GM21723 (cell line): ENCODE results near the gene COMP.

Experiments used
- ATAC-seq: cut with Tn5 transposase; IDR thresholded peaks from one replicate; pipeline ENCODE4 v1.9.1; 2021; ENCODE audit warnings: mild to moderate bottlenecking, moderate library complexity; ENCODE audit not compliant: unreplicated experiment

COMP gene

GRCh38 chr19:18804139-18804601 lies 13.1 kb upstream of the COMP start:
- no peak for ATAC-seq

GRCh38 chr19:18803550-18804138 lies 12.5 kb upstream of the COMP start:
- ATAC-seq, result no peak

- no peak for ATAC-seq
These were observed 11.2 kb upstream of the COMP start for GRCh38 chr19:18802354-18802753.

DNA sequence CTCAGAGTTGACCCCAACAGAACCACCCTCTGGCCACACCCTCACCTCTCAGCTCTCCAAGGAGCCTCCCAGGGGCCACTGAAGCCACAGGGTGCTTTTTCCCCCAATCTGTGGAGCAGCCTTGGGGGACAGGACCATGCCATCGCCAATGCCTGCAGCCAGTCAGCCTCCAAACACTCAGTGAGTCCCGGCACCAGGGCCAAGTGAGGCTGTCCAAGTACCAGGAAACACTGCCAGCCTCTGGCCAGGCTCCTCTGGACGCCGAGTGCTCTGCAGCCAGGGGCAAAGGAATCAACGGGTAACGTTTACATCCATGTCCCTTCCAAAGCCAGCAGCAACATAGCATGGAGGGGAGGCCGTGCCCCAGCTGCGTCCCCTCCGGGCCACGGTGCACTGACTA lies 9.5 kb upstream of the COMP start:
- no peak for ATAC-seq

- ATAC-seq, result no peak
These were observed 9.0 kb upstream of the COMP start for GRCh38 chr19:18800079-18800478.

DNA sequence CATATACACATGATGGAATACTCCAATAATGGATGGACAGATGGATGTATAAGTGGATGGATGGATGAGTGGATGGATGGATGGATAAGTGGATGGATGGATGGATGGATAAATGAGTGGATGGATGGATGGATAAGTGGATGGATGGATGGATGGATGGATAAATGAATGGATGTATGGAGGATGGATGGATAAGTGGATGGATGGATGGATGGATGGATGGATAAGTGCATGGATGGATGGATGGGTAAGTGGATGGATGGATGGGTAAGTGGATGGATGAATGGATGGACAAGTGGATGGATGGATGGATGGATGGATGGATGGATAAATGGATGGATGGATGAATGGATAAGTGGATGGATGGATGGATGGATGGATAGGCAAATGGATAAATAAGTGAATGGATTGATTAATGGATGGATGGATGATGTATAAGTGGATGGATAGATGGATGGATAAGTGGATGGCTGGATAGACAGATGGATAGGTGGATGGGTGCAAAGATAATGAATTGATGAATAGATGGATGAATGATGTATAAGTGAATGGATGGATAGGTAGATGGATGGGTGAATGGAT lies 8.4 kb upstream of the COMP start:
- no peak for ATAC-seq

DNA sequence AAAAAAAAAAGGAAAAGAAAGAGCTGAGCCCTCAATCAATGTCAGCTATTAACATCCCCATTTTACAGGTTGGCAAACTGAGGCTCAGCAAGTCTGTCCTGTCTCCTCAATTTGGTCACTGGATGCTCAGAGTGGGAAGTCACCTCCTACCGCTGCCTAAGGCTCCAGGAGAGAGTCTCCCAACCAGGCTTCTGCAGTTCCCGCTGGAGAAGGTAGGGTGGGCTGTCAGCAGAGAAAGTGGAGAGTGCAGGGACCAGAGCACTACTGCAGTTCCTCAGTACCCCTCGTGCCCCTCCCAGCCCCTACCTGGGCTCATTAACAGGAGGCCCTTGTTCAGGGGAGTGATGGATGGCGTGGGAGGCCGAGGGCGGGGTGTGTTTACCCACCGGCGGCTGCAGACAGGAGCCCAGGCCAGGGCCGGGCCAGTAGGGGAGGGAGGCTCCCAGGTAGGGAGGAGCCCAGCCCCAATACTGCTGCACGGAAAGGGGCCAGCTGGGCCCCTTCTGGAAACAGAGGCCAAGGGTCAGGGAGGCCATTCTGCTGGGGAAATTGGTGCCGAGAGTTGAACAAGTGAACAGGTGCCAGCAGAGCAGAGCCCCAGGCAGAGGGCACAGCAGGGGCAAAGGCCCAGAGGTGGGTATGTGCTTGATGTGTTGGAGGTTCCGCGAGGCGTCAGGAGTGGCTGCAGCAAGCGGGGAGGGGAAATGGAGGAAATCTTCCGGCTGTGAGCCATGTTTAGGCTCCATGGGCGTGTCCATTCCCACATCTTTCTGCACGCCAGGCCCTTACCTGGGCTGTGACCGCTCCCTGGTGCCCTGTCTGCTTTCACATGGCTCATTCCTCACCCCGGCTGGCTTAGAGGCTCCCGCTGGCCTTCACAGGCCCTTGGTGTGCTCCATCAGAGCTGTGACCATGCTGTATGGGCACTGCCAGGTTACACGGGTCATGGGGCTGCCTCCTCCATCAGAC lies 7.6 kb upstream of the COMP start:
- ATAC-seq, result no peak

DNA sequence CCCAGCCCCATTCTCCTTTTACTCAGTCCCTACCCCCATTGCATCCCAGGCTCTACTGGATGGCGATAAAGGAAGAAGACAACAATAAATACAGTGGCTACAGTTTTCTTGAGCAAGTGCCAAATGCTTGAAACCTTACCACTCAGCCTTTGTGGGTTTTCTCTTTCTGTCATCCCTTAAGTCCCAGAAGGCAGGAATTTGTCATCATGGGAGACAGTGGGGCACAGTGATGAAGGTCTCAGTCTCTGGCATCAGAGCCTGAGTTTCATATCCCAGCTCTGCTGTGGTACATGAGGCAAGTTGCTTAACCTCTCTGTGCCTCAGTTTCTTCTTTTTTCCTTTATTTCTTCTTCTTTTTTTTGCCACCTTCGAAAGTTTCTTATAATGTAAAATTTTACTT lies 5.1 kb upstream of the COMP start:
- no peak for ATAC-seq

DNA sequence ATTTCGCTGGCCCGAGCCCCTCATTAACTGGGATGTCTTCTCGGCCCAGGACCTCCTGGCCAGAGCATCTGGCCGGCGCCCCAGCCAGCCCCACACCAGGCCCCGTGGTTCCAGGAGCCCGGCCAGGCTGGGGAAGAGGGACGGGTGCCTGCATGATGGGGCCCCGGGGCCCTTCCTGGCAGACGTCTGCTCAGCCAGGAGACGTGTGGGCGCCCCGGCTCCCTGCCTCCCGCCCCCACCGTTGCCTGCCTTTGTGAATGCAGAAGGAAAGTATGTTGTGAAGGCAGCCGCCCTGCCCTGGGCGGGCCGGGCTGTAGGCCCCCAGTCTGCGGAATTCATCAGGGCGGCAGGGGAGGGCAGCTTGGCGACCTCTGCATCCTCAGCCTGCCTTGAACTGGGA lies 4.4 kb upstream of the COMP start:
- ATAC-seq, result no peak

GRCh38 chr19:18794692-18795091 lies 3.6 kb upstream of the COMP start:
- no peak for ATAC-seq

DNA sequence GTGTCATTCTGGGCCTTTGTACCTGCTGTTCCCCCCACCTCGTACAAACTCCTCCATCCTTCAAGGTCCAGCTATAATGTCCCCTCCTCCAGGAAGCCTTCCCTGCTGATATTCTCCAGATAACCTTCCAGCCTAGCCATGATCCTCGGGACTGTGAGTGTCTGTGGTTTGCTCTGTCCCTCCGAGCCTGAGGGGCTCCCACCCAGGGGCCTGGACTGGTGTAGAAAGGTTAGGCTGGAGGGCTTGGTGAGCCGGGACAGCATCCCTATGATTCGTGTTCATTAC lies 2.9 kb upstream of the COMP start:
- no peak for ATAC-seq

DNA sequence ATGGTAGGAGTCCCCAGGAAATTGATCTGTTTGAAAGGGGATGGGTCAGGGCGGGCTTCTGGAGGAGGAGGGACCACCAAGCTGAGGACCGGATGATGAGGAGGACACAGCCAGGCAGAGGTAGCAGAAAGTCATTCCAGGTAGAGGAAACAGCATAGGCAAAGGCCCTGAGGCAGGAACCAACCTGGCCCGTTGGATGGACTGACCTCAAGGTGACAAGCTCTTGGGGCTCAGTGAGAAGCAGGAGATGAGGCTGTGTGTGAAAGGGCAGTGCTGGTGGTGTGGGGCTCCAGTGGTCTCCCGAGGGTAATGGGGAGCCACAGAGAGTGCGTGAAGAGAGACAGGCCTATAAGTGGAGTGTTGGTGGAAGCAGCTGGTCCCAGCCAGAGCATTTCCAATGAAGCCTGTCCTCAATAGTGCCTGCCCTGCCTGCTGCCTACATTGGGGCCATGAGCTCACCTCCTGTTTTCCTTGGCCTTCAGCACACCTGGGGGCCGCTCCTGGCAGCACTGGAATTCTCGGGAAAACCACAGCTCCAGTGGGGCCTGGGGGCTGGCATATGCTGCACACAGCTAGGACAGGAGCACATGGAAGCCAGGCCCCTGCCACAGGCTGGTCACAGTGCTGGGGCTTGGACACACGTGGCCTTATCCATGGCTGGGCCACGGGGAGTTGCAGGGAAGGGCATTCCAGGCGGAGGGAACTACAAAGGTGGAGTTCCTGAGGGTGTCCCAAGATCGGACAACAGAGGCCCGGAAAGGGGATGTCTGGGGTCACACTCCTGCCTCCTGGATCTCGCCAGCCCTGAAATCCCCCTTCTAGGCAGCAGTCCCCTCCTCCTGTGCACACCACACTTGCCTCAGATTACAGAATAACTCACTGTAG lies 2.3 kb upstream of the COMP start:
- no peak for ATAC-seq

GRCh38 chr19:18792661-18793060 lies 1.6 kb upstream of the COMP start:
- no peak for ATAC-seq

GRCh38 chr19:18791315-18791678 lies 192 bp upstream of the COMP start:
- ATAC-seq, result no peak

- ATAC-seq, result no peak
These were observed 1.1 kb downstream of the COMP start for GRCh38 chr19:18789883-18790565.

DNA sequence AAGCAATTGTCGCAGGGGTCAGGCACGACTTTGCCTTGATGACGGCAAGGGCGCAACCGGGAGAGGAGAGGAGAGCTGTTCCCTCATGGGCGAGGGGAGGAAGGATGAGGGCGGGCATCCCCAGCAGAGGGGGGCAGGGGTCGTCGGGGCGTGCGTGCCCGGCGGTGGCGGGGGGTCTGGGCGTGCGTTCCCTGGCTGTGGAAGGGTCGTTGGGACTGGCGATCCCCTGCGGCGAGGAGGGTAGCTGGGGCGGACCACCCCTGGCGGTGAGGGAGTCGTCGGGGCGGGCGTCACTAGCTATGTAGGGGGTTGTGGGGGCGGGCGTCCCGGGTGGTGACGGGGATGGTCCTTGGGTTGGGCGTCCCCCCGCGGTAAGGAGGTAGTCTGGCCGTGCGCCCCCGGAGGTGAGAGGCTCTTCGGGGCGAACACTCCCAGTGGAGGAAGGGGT lies 1.7 kb downstream of the COMP start:
- no peak for ATAC-seq

DNA sequence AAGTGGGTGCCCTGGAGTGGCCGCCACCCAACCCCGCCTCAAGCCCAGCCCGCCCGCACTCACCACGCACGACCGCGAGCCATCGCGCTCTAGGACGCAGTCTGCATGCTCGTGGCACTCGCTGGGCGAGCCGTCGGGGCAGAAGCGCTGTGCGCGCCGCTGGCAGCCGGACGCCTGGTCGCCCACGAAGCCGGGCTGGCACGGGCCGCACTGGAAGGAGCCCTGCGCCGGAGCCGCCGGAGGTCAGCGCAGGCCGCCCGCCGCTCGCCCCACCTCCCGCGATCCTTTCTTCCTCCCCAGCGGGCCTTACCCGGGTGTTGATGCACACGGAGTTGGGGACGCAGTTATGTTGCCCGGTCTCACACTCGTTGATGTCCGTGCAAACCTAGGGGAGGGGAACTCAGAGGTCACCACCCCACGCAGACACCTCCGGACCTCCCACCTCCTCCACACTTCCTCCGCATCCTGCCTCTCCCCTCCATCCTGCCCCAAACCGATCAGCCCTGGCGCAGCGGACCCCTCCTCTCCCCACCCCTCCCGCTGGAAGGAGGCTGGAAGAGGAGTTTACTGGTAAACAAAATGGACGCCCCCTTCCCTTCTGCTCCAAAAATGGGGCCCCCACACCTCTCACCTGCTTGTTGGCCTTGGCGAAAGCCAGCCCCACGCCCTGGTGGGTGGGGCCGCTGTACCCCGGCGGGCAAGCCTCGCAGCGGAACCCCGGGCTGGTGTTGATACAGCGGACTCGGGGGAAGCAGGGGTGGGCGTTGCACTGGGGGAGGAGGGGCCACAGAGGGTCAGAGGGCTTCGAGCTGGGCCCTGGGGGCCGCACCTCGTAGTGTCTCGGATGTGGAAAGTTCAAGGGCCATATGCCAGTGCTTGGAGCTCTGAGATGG lies 2.3 kb downstream of the COMP start:
- no peak for ATAC-seq

GRCh38 chr19:18785179-18786124 lies 5.7 kb downstream of the COMP start:
- no peak for ATAC-seq

DNA sequence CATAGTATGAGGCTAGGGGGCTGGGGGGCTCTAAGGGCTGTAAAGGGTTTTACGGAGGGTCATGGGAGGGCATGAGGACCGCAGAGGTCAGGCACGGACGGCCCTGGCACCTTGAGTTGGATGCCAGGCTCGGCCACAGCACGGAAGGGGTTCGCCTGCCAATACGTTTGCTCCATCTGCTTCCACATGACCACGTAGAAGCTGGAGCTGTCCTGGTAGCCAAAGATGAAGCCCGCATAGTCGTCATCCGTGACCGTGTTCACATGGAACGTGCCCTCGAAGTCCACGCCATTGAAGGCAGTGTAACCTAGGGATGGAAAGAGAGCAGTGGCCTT lies 6.4 kb downstream of the COMP start:
- no peak for ATAC-seq
